HG03280 (cell line): ENCODE results near the gene WASF2.
A peak's percentile ranks its signal among the peaks of the same experiment; 100 is the strongest.
"Not testable (repeated sequence)": the region's sequence is repeated elsewhere in the genome, so short reads cannot be mapped to it uniquely, and the experiment has no call there.

ENCODE experiments used
- ATAC-seq: cut with Tn5 transposase; IDR thresholded peaks from one replicate; pipeline ENCODE4 v1.9.1; 2021; ENCODE audit warnings: mild to moderate bottlenecking, moderate library complexity; ENCODE audit not compliant: unreplicated experiment

The WASF2 gene

GRCh38 chr1:27400963-27401341 is 89.0 kb downstream of the WASF2 start:
- ATAC-seq = no peak

- ATAC-seq = no peak
Measured at GRCh38 chr1:27400082-27400962, 89.6 kb downstream of the WASF2 start.

GRCh38 chr1:27399251-27400025 is 90.5 kb downstream of the WASF2 start:
- ATAC-seq = no peak

- ATAC-seq = no peak
Measured at GRCh38 chr1:27398405-27399149, 91.4 kb downstream of the WASF2 start.

- no peak for ATAC-seq
Measured at GRCh38 chr1:27397749-27398148, 92.2 kb downstream of the WASF2 start.

- ATAC-seq = no peak
Measured at GRCh38 chr1:27397110-27397509, 92.9 kb downstream of the WASF2 start.

GRCh38 chr1:27395441-27396195 is 94.3 kb downstream of the WASF2 start:
- ATAC-seq = no peak

- no peak for ATAC-seq
Measured at GRCh38 chr1:27394925-27395324, 95.0 kb downstream of the WASF2 start.

GRCh38 chr1:27394282-27394658 is 95.7 kb downstream of the WASF2 start:
- no peak for ATAC-seq

GRCh38 chr1:27393641-27394281 is 96.2 kb downstream of the WASF2 start:
- ATAC-seq = no peak

- no peak for ATAC-seq
Measured at GRCh38 chr1:27392778-27393635, 97.0 kb downstream of the WASF2 start.

GRCh38 chr1:27392096-27392777 is 97.7 kb downstream of the WASF2 start, which contains the start of gene GPR3:
TSS of gene GPR3 (plus strand) at chr1:27392622. CDS start at chr1:27393799, 1,177 bp downstream.
- peak; percentile 84 for ATAC-seq

GRCh38 chr1:27391511-27392095 is 98.4 kb downstream of the WASF2 start:
- no peak for ATAC-seq

- ATAC-seq = no peak
Measured at GRCh38 chr1:27388337-27389005, 101.5 kb downstream of the WASF2 start.

GRCh38 chr1:27384797-27385196 is 105.2 kb downstream of the WASF2 start:
- ATAC-seq = not testable (repeated sequence)

- ATAC-seq = no peak
Measured at GRCh38 chr1:27383661-27384060, 106.3 kb downstream of the WASF2 start.

GRCh38 chr1:27383039-27383605 is 106.8 kb downstream of the WASF2 start, which contains the start of gene CD164L2:
TSS of gene CD164L2 (minus strand) at chr1:27383333. CDS start at chr1:27383239, 94 bp downstream.
- no peak for ATAC-seq
